ENCODE results near the gene TUBA1B. TPM values are rescaled to one million over a fixed set of nuclear protein-coding genes. Genes with fewer than 3 reads are reported as not detected.
"Not testable (repeated sequence)": the region's sequence is repeated elsewhere in the genome, so short reads cannot be mapped to it uniquely, and the experiment has no call there.

Gene TUBA1B
- total RNA-seq, 1 donor from 2014 or later = 1,474 TPM

DNA sequence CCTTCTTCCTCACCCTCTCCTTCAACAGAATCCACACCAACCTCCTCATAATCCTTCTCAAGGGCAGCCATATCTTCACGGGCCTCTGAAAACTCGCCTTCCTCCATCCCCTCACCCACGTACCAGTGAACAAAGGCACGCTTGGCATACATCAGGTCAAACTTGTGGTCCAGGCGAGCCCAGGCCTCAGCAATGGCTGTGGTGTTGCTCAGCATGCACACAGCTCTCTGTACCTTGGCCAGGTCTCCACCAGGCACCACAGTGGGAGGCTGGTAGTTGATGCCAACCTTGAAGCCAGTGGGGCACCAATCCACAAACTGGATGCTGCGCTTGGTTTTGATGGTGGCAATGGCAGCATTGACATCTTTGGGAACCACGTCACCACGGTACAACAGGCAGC lies 3.2 kb downstream of the TUBA1B start:
- intact Hi-C loops (cut with micrococcal nuclease) = not testable (repeated sequence)

DNA sequence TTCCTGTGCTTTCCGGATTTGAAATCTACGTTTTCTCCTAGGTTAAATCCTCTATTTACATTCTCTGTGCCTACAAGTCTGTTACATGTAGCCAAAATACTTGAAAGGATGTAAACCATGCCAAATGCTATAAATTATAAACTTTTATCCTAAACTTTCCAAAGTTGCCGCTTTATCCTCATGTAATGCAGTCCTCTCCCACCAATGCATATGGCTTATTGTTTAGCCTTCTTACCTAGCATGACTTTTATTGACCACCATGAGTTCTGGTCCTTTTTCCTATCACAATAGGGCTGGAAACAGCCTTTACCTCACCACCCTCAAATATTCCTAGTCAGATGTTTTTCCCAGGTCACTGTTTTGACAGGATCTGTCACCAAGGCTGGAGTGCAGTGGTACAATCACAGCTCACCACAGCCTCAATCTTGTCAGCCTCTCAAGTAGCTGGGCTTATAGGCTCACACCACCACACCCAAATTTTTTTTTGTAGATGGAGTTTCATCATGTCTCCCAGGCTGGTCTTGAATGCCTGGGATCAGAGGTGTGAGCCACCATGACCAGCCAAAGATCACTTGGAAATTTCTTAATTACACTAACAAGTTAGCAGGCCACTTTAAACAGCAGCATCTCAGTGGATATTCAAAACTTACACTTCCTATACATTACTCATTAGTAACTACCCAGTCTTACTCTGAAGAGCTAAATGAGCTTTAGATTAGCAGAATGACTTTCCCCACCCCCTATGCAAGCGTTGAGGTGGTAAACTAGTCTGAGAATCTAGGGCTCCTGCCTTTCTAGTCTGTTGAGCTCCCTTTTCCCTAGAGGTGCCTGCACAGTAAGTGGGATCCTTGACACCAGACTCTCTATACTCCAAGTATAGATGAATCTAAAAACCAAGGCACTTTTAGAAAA lies 4.1 kb downstream of the TUBA1B start:
- intact Hi-C loops (cut with micrococcal nuclease) = no loop called here

DNA sequence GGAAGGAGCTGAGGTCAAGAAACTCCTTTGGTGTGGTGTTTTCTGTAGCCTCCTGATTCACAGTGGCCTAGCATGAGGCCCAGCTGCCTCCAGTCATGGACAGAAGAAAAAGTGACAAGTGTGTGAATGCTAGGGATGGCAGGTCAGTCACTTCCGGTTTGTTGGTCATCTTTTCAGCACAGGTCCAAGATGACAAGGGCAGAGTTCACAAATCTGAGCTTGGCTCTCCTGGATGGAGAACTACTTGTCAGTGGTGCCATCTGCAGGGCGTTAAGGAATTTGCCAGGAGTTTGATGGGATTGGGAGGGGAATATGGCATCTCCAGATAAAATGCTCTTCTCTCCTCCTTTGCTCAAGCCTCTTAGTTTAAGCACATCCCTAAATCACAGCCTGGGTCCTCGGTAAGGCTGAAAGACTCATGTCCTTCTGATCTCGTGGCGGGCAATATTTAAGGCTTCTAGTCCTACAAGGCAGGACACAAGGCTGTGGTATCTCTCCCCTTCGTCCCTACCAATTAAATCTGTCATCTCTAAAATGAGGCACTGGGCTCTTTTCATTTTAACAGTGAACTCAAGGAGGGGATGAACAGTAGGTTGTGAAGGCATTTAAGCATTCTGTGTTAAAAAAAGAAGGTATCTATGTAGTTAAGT lies 10.0 kb downstream of the TUBA1B start:
- intact Hi-C loops (cut with micrococcal nuclease) = no loop called here

DNA sequence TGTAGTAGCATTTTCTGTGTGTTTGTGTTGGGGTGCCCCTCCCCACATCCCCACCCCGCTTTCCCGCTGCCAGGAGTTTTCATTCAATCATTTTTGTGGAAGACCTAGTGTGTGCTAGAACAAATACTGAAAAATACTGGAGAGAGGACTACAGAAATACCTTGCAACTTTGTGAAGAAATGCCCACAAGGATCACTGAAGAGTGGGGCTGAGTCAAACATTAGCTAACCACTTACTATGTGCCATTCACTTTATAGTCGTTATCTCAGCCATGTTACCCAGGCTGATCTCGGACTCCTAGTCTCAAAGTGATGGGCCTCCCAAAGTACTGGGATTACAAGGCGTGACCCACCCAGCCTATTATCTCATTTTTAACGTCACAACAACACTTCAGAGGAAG lies 20.0 kb downstream of the TUBA1B start:
- intact Hi-C loops (cut with micrococcal nuclease) = loop anchor here (1.0 to 5.0 kb wide), 2 partner anchors 123 to 631 kb away; partner anchors contain the start of gene TMBIM6

DNA sequence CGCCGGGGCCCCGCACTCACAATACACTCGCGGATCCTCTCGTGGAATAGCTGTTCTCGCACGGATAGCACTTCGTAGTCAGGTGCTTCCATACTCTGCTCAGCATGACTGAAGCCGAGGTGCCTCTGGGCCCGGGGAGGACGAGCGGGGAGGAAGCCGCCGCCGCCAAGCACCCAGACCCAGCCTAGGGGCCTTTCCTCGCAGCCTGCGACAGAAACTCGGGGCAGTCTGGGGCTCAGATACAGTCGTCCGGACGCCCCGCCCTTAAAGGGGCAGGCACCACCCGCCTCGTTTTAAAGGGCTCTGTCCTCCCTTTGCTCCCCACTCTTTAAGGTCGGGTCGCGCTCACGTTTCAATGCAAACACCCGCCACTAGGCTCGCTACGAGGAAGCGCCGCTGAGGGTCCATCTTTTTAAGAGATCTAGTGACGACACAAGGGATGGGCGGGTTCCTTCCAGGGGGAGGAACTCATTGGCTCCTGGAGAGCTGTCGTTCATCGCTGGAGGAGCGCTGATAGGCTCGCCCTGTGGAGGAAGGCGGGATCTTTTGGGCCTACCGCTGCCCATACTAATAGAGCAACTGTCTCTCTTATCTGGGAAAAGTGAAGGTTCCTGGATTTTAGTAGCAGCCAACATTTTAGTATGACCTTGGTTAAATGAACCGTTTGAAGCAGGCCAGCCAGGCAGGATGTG lies 20.6 kb downstream of the TUBA1B start, which contains the start of gene LMBR1L:
Gene LMBR1L (minus strand): TSS at position 384 of the 692 bp plus-strand sequence. CDS start 292 bp downstream, at position 92.
- intact Hi-C loops (cut with micrococcal nuclease) = loop anchor here (1.0 to 5.0 kb wide), 12 partner anchors 12 to 632 kb away; partner anchors contain the start of genes MCRS1, PRKAG1, TMBIM6 and TUBA1A

DNA sequence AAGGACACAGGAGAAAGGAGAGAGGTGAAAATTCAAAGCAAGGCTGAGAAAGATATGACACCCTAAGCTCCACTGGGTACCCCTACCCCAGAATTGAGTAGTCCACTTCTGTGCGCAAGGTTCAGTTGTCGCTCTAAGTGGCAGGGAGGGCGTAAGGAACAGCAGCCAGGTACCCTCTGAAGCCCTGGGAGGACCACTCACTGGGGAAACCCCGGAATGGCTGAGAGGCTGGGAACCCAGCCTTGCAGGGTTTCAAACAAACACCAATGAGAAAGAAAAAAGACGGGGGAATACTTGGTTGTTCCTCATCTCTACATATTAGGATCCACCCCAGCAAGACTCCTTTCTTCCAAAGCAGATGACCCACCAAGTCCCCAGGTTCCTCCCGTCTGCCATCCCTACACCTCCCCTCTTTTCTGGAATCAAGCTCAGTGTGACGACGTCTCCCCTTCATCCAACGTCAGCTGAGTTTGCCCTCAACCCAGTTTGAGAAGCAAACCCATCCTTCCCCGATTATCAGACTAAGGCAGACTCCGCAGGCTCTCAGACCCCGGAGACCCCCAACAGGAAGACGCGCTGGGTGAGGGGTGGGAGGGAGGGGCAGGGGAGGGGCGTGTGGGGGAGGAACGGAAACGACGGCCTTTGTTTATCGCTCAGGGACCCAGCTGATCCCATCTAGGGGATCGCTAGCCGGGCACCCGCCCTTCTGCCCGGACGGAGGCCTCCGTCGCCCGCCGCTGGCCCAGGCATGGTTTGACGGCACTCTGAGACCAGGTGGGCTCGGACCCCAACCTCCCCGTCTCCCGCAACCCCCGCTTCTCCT lies 21.3 kb downstream of the TUBA1B start:
- intact Hi-C loops (cut with micrococcal nuclease) = loop anchor here (1.0 to 5.0 kb wide), 11 partner anchors 12 to 632 kb away; partner anchors contain the start of genes MCRS1, PRKAG1, TMBIM6 and TUBA1A

DNA sequence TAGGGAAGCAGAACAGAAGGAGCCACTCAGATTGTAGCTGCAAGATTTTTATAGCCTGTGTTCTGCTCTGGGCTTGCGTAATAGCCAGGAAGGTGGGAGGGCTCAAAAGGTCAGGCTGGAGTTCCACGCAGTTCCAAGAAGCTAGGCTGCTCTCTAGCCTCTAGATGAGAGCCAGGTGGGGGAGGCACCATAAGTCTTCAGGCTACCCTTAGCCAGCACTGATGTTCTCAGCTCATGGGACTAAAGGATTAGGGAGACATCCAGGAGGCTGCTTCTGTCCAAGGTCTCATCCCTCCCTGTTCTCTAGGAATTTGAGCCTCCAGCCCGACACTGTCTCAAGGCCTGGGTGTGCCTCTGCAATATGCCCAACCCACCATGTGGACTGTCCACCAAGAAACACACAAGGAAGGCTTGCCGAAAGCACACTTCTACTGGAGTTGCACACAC lies 22.2 kb downstream of the TUBA1B start:
- intact Hi-C loops (cut with micrococcal nuclease) = no loop called here

DNA sequence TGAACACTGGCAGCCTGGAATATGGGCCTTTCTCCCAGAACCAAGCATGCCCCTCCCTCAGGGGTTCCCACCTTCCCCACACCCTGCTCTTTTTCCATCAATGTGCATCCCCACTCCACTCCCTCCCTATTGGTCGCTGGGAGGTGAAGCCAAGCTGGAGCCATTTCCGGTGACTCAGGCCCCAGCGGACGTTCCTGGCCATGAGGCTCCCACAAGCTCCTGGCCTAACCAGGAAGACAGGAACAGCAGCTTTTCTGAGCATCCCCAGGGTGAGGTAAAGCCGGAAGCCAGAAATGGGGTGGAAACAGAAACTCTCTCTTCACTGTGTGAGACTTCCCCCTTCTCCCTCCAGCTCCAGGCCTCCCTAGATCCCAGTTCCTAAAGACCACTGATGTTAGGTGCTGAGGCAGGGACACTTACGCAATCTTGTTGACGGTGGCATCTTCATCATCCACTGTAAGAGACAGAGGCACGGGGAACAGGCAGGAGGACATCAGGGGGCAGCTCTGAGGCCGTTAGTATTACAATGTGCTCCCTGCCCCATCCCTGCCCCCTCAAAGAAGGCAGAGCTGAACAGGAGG lies 25.6 kb downstream of the TUBA1B start:
- intact Hi-C loops (cut with micrococcal nuclease) = no loop called here

DNA sequence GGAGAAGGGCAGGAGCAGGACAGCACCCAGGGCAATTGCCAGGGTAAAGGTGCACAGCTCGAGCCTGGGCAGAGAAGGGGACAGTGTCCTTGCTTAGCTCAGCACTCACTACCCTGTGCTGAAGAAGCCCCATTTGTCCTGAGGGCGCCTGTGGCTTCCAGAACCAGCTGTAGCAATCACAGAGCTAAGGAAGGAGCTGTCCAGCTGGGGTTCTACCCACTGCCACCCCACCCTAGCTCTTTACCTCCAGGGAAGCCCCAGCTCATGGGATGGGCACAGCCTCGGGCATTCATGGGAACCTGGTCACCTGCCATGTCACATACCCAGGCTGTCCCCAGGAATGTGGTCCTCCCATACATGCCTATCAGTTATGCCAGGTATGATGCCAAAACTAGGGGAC lies 26.4 kb downstream of the TUBA1B start:
- intact Hi-C loops (cut with micrococcal nuclease) = no loop called here

DNA sequence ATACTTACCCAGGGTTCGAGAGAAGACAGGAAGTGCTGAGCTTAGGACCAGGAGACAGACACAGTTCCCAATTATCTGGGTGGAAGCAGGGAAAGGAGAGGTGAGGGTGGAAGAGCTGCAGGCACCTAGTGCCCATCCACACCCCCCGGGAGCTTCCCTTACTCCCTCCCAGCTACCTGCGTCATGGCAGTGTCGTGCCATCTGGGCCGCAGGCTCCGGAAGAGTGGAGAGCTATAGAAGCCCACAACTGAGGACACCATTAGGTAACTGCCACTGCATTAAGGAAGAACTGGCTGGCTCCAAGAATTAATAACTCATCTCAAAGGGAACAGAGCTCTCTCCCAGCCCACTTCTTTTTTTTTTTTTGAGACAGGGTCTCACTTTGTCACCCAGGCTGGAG lies 30.8 kb downstream of the TUBA1B start:
- intact Hi-C loops (cut with micrococcal nuclease) = no loop called here

DNA sequence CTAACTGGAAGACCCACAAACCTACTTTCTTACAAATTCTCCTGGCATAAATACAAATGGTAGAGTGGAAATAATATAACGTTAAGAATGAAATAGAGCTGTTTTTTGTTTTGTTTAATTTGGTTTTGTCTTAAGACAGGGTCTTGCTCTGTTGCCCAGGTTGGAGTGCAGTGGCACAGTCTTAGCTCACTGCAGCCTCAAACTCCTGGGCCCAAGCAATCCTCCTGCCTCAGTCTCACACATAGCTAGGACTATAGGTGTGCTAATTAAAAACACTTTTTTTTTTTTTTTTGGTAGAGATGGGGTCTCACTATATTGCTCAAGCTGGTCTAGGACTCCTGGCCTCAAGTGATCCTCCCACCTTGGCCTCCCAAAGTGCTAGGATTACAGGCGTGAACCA lies 32.5 kb downstream of the TUBA1B start:
- intact Hi-C loops (cut with micrococcal nuclease) = loop anchor here (1.0 kb wide), 3 partner anchors 10 to 34 kb away; partner anchors contain the start of gene LMBR1L

DNA sequence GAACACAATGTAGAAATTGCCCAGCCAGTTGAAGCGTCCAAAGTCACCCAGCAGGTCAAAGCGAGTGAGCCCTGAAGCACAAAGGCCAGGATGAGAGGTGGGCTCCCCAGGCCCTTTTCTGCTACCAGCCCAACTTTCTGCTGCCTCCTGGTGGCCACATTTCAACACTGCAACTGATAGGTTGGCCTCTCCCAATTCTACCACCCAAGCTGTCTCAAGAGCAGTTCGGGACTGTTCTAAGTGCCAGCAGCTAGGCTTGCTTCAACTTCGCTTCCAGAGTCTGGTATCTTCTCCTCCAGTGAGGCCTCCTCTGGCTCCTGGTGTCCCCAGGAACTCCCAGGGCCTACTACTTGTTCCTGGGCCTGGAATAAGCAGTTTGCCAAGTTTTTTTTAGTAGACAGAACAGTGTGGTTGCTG lies 33.2 kb downstream of the TUBA1B start:
- intact Hi-C loops (cut with micrococcal nuclease) = loop anchor here (1.0 kb wide), 3 partner anchors 10 to 34 kb away; partner anchors contain the start of gene LMBR1L

DNA sequence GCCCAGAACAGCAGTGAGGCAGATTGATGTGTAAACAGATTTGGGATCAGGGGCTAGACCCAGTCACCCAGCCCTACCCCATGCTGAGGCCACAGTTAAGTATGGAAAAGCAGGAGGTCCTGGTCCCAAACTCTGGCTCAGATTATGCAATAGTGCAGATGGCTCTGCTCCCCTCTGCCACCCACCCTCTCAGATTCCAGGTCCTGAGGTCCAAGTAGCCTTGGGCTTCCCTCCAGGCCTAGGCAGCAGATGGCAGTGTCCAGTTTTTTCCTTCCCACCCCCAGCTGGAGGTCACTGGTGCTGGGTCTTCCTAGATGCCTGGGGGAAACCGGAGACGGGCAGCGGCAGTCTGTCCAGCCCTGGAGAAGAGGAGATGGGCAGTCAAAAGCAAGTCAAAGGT lies 33.8 kb downstream of the TUBA1B start:
- intact Hi-C loops (cut with micrococcal nuclease) = no loop called here

DNA sequence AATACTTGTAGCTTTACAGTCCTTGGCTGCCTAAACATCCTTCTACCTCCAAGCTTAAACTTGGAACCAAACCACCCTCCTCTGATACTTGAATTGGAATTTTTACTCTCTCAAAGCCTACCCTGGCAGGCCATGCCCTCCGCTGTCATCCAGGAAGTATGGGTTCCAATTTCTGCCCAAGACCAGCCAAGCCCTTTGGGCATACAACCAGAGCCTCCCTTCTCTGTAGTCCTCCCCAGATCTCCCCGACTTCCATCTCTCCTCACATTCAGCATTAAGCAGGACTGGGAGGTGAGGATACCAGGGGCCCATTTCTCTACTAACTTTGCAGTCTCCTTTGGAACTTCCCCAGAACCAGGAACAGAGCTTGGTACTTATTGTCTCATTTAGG lies 36.2 kb downstream of the TUBA1B start:
- intact Hi-C loops (cut with micrococcal nuclease) = loop anchor here (5.0 kb wide), 2 partner anchors 98 to 247 kb away; partner anchors contain the start of gene DDN

DNA sequence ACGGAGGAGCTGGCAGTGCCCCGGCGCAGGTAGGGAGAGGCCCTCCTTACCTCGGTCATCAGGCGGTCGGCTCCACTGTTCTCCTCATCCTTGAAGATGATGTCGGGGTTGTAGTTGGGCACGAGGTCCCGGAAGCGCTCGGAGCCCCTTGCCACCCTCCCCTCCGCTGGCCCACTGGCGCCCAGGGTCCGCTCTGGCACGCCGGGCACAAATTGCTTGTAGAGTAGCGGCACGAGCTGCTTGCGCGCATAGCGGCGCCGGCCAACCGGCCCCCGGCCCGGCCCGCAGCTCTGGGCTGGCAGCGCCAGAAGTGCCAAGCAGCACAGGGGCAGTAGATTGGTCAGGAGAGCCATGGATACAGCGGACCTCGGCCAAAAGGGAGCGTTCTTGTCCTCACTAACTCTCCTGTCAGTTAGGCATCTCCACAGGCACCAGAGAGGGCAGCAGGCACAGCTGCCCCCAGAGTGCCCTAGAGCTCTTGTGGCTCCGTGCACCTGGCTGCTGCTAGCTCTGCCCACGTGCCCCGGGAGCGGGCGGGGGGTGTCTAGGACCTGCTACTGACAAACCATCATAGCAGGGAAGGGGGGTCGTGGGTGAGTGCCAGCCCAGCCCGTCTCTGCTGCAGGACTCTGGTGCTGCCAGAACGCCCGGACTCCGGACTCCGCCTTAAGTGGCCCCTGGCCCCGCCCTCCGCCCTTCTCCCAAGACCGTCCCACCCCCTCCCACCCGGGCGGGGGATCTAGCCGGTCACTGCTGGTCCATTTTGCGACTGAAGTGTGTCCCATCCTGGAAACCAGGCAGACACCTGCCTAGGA lies 36.8 kb downstream of the TUBA1B start, which contains the start of gene DHH:
Gene DHH (minus strand): TSS at position 642 of the 815 bp plus-strand sequence. CDS start 289 bp downstream, at position 353.
- intact Hi-C loops (cut with micrococcal nuclease) = loop anchor here (5.0 kb wide), 2 partner anchors 97 to 248 kb away; partner anchors contain the start of gene DDN

DNA sequence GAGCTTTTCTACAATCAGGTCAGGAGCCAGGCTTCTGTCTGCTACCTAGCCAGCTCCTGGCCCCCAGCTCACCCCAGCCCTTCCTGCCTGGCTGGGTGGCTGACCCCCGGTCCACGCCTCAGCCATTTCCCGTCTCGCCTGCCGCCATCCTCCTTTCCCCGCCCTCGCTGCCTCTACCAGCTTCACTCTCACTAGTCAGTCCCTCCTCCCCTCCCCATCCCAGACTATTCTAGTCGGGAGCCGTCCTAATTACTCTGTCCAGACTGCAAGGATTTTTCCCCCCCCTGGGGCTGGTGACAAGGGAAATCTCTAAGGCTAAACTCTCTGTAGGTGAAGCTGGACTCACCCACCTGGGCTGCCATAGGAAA lies 37.4 kb downstream of the TUBA1B start:
- intact Hi-C loops (cut with micrococcal nuclease) = loop anchor here (5.0 kb wide), 2 partner anchors 96 to 249 kb away; partner anchors contain the start of gene DDN

DNA sequence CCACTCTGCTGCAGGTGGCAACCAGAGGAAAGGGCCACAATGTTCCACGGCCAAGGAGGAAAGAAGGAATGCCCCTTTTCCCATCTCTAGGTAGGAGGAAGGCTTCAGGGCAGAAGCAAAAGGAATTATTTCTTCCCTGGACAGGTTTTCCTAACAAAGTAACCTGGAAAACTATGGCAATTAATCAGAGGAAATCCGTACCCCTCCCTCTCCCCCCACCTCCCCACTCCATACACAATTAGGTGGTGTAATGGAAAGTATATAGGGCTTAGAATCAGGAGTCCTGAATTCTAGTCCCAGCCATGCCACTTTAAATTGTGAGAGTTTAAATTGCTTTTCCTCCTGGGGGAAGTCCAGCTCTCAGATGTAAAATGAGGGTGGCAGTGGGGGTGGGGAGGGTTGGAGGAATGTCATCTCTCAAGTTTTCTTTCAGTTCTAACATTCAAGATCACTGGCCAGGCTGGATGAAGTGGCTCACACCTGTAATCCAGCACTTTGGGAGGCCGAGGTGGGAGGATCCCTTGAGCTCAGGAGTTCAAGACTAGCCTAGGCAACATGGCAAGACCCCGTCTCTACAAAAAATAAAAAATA lies 38.3 kb downstream of the TUBA1B start:
- intact Hi-C loops (cut with micrococcal nuclease) = loop anchor here (5.0 kb wide), 2 partner anchors 96 to 249 kb away; partner anchors contain the start of gene DDN

DNA sequence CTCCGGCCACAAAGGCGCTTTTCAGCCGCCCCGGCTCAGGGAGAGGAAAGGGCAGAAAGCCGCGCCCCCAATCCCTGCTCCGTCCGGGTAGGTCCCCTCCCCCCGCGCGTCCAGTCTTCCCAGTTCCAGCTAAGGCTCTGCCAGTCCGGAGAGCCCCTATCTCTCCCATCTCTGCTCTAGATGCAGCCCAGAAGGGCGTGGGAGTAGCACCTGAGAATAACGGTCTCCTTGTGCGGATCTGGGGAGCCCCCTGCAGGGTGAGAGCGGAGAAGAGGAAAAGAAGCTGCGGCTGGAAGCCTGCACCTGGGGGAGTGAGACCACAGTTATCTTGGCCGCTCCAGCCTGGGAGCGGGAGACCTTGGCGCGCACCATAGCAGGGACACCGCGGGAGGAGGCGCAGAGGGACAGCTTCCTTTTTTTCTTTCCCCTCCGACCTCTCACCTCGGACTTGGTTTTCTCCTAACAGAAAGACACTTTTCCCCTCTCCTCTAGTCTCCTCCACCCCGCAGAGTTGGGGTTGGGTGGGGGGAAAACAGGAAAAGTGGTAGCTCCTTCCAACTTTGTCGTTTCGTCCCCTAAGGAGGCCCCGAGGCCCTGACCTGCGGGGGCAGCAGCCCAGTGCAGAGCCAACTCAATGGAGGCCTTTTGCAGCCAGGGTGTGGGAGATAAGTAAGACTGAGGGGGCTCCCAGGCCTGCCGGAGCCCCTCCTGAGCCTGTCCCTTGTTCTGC lies 38.9 kb downstream of the TUBA1B start:
- intact Hi-C loops (cut with micrococcal nuclease) = loop anchor here (5.0 kb wide), 2 partner anchors 95 to 250 kb away; partner anchors contain the start of gene DDN

Data from T-helper 1 cell treated with Interleukin-12 subunit alpha and Interleukin-12 subunit beta and Interleukin-4 antibody, amounts not matched to agents 30 ng/mL and 1 ng/mL, for 36 hours (primary cell).